Mucosa of stomach (tissue), 1 donor: ENCODE measurements around the gene NEUROD6.

ENCODE experiments used
- H3K27me3 ChIP-seq: one replicate; pipeline ENCODE4 v1.7.0; 2013; ENCODE audit warnings: mild to moderate bottlenecking, low read length; ENCODE audit not compliant: control insufficient read depth, insufficient read depth
- H3K36me3 ChIP-seq: one replicate; pipeline ENCODE4 v1.7.0; 2013; ENCODE audit warnings: low read length; ENCODE audit not compliant: control insufficient read depth, insufficient read depth
- H3K4me1 ChIP-seq: one replicate; pipeline ENCODE4 v1.7.0; 2013; ENCODE audit warnings: mild to moderate bottlenecking, low read length; ENCODE audit not compliant: control insufficient read depth, insufficient read depth
- H3K4me3 ChIP-seq: one replicate; pipeline ENCODE4 v1.7.0; 2013; ENCODE audit warnings: low read length
- H3K9ac ChIP-seq: one replicate; pipeline ENCODE4 v1.7.0; 2013; ENCODE audit warnings: mild to moderate bottlenecking, low read length, moderate library complexity
- H3K9me3 ChIP-seq: one replicate; pipeline ENCODE4 v1.7.0; 2013; ENCODE audit warnings: mild to moderate bottlenecking, low read length, moderate library complexity; ENCODE audit not compliant: control insufficient read depth
- donor health status: Pancreatic carcinoma.

NEUROD6 gene

DNA sequence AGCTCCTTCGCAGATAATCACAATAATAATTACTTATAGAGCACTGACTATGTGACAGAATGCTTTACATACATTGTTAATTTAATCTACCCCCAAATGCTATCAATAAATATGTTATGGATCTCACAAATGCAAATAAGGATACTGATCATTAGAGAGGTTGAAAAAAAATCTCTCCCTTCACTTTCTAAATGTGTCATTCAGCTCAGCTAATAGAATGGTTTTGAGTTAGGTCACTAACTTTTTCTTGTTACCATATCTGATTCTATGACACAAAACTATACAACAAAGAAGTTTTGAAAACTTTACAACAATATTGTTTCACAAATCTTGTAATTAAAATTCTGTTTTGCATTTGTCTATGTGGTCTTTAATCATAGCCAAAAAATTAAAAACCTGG lies 17.4 kb downstream of the NEUROD6 start:
- Histone ChIP-seq H3K4me3 (no peak overlapping the region), H3K4me1 (no peaks in the 10 kb centered on the region), H3K9me3 (no peaks in the 10 kb centered on the region), H3K9ac (no peak overlapping the region), H3K27me3 (no peaks in the 10 kb centered on the region), H3K36me3 (no peaks in the 10 kb centered on the region)

GRCh38 chr7:31320675-31321074 lies 19.9 kb downstream of the NEUROD6 start:
- Histone ChIP-seq H3K9me3 (no peaks in the 10 kb centered on the region), H3K4me1 (no peaks in the 10 kb centered on the region), H3K36me3 (no peaks in the 10 kb centered on the region), H3K4me3 (no peak overlapping the region), H3K27me3 (no peaks in the 10 kb centered on the region), H3K9ac (no peak overlapping the region)

GRCh38 chr7:31318313-31318712 lies 22.2 kb downstream of the NEUROD6 start:
- H3K4me3 ChIP-seq, result no peak overlapping the region
- H3K9ac ChIP-seq, result no peak overlapping the region
- H3K36me3 ChIP-seq, result no peaks in the 10 kb centered on the region
- no peaks in the 10 kb centered on the region for H3K4me1 ChIP-seq
- H3K9me3 ChIP-seq, result no peaks in the 10 kb centered on the region
- no peaks in the 10 kb centered on the region for H3K27me3 ChIP-seq

DNA sequence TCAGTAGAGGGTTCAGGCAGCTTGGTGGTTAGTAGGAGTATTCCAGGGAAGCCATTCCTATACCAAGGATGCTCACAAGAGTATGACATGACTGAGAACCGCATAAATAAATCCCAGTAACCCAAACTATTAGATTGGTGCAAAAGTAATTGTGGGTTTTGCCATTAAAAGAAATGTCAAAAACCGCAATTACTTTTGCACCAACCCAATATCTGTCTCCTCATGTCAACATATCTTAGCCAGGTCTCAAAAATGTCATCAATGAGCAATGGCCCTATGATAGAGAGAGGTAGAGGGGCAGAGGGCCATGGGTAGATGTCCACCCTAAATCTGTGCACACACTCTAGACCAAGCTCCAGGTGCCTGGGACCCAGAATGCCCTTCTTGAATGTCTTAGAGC lies 23.6 kb downstream of the NEUROD6 start:
- no peaks in the 10 kb centered on the region for H3K27me3 ChIP-seq
- H3K4me3 ChIP-seq, result no peak overlapping the region
- no peaks in the 10 kb centered on the region for H3K9me3 ChIP-seq

DNA sequence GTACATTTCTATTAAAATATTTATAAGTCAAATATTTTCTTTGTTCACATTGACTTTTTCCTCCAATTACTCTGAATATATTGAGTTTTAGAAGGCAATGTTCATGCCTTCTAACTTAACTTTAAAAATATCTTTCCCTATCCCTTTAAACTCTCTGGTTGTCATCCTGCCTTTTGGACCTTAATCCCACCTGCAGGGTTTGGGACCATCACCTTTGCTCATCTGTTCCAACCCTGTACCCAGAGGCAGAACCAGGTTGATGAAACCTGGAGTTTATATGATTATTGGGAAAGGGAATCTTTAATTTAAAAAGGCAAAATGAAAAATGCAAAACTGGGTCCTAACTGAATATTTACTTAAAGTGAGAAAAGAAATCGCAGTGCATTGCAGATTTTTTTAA lies 24.8 kb downstream of the NEUROD6 start:
- H3K9ac ChIP-seq, result no peak overlapping the region
- H3K4me3 ChIP-seq, result no peak overlapping the region
- no peaks in the 10 kb centered on the region for H3K36me3 ChIP-seq
- no peaks in the 10 kb centered on the region for H3K4me1 ChIP-seq
- no peaks in the 10 kb centered on the region for H3K27me3 ChIP-seq
- no peaks in the 10 kb centered on the region for H3K9me3 ChIP-seq

More for the DNA sequence above, 23.6 kb downstream of the NEUROD6 start:
- no peaks in the 10 kb centered on the region for H3K36me3 ChIP-seq
- H3K9ac ChIP-seq, result no peak overlapping the region
- no peaks in the 10 kb centered on the region for H3K4me1 ChIP-seq

GRCh38 chr7:31314781-31315180 lies 25.7 kb downstream of the NEUROD6 start:
- Histone ChIP-seq H3K9me3 (no peaks in the 10 kb centered on the region), H3K36me3 (no peaks in the 10 kb centered on the region), H3K9ac (no peak overlapping the region), H3K4me3 (no peak overlapping the region), H3K27me3 (no peaks in the 10 kb centered on the region), H3K4me1 (no peaks in the 10 kb centered on the region)

DNA sequence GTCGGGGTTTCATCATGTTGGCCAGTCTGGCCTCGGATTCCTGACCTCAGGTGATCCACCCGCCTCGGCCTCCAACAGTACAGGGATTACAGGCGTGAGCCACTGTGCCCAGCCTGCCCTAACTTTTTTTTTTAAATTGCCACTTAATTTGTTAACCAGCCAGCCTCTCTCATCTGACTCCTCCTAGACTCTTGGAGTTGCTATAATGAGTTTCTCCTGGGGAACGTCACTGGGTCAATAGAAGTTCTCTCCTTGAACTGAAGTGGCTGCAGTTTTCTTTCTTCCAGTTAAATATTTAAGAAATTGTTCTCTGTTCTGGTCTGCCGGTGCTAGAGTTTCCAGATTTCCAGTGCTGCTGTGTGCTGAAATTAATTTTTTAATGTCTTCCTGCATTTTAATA lies 27.6 kb downstream of the NEUROD6 start:
- H3K9ac ChIP-seq, result no peak overlapping the region
- H3K27me3 ChIP-seq, result no peaks in the 10 kb centered on the region
- no peaks in the 10 kb centered on the region for H3K4me1 ChIP-seq
- no peaks in the 10 kb centered on the region for H3K36me3 ChIP-seq
- no peaks in the 10 kb centered on the region for H3K9me3 ChIP-seq
- no peak overlapping the region for H3K4me3 ChIP-seq

- no peaks in the 10 kb centered on the region for H3K9me3 ChIP-seq
- H3K36me3 ChIP-seq, result no peaks in the 10 kb centered on the region
- H3K4me3 ChIP-seq, result no peak overlapping the region
These were observed 29.0 kb downstream of the NEUROD6 start for GRCh38 chr7:31311552-31311951.

GRCh38 chr7:31310321-31310935 lies 30.1 kb downstream of the NEUROD6 start:
- no peak overlapping the region for H3K4me3 ChIP-seq
- H3K9me3 ChIP-seq, result no peaks in the 10 kb centered on the region
- H3K27me3 ChIP-seq, result no peaks in the 10 kb centered on the region
- H3K36me3 ChIP-seq, result no peaks in the 10 kb centered on the region
- no peaks in the 10 kb centered on the region for H3K4me1 ChIP-seq
- no peak overlapping the region for H3K9ac ChIP-seq

More at GRCh38 chr7:31311552-31311951, 29.0 kb downstream of the NEUROD6 start:
- no peaks in the 10 kb centered on the region for H3K4me1 ChIP-seq
- H3K27me3 ChIP-seq, result no peaks in the 10 kb centered on the region
- H3K9ac ChIP-seq, result no peak overlapping the region

DNA sequence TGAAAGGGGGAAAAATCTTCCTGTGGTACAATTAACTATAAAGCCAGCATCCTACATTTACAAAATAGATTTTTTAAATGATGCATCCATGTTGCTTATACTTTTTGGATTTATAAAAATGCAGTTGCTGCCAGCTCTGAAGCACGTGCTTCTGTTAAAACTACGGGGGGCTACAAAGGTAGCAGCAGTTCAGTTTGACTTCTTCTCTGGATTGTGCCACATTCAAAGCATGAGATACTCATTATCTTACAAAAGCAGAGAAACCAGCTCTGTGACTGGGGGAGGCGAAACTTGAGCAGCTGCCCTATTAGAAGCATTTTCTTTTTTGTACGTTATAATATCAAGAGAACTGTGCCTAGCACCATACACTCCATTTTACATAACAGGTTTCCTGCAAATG lies 31.1 kb downstream of the NEUROD6 start:
- Histone ChIP-seq H3K27me3 (no peaks in the 10 kb centered on the region), H3K9ac (no peak overlapping the region), H3K36me3 (no peaks in the 10 kb centered on the region), H3K4me1 (no peaks in the 10 kb centered on the region), H3K4me3 (no peak overlapping the region), H3K9me3 (no peaks in the 10 kb centered on the region)

- no peaks in the 10 kb centered on the region for H3K27me3 ChIP-seq
- no peak overlapping the region for H3K4me3 ChIP-seq
- H3K9me3 ChIP-seq, result no peaks in the 10 kb centered on the region
- H3K9ac ChIP-seq, result no peak overlapping the region
- no peaks in the 10 kb centered on the region for H3K4me1 ChIP-seq
- no peaks in the 10 kb centered on the region for H3K36me3 ChIP-seq
These were observed 31.9 kb downstream of the NEUROD6 start for GRCh38 chr7:31308652-31309051.

GRCh38 chr7:31307972-31308371 lies 32.6 kb downstream of the NEUROD6 start:
- Histone ChIP-seq H3K27me3 (no peaks in the 10 kb centered on the region), H3K9me3 (no peaks in the 10 kb centered on the region), H3K4me3 (no peak overlapping the region), H3K4me1 (no peaks in the 10 kb centered on the region), H3K36me3 (no peaks in the 10 kb centered on the region), H3K9ac (no peak overlapping the region)

GRCh38 chr7:31305260-31305659 lies 35.3 kb downstream of the NEUROD6 start:
- H3K4me3 ChIP-seq, result no peak overlapping the region
- H3K4me1 ChIP-seq, result no peaks in the 10 kb centered on the region
- H3K27me3 ChIP-seq, result no peaks in the 10 kb centered on the region
- H3K36me3 ChIP-seq, result no peaks in the 10 kb centered on the region
- H3K9ac ChIP-seq, result no peak overlapping the region
- H3K9me3 ChIP-seq, result no peaks in the 10 kb centered on the region
